Measurements from ENCODE around the gene MUC6. TPM values are rescaled to one million over a fixed set of nuclear protein-coding genes. Genes with fewer than 3 reads are reported as not detected.

Gene MUC6
- total RNA-seq, 5 donors from 2014 or later (not counting 1 experiment from before 2014, with no cell fraction given) = 0.09 to 0.30 (median 0.23) TPM; not detected in 2

GRCh38 chr11:995044-995751 lies 41.3 kb downstream of the MUC6 start:
- H3K4me1 ChIP-seq (ENCODE audit: control insufficient read depth in 1 of 2, extremely low read depth in 1 of 2, insufficient read depth in 2 of 2, low read length in 2 of 2) = peaks cover 0 to 6% of the 10 kb centered on the region in 2 experiments
- Mint-ChIP-seq H3K4me1 (peaks cover 11 to 15% (median 11%) of the 10 kb centered on the region in 3 donors), H3K27ac (peak overlapping the region; percentile 37 to 40), H3K36me3 (peaks cover 21% of the 10 kb centered on the region), H3K4me3 (no peak overlapping the region), H3K9me3 (no peaks in the 10 kb centered on the region), H3K27me3 (no peaks in the 10 kb centered on the region)
- POLR2A ChIA-PET = no interaction called here
- no peak for DNase-seq
- CTCF ChIA-PET = no interaction called here
- H3K27ac ChIP-seq (ENCODE audit: low read length) = no peak overlapping the region
- H3K36me3 ChIP-seq (ENCODE audit: control insufficient read depth in 2 of 2, extremely low read depth in 1 of 2, insufficient read depth in 1 of 2, low read length in 1 of 2) = peaks cover 18 to 47% of the 10 kb centered on the region in 2 donors
- no peak overlapping the region for H3K4me3 ChIP-seq (ENCODE audit: control insufficient read depth in 1 of 2, extremely low read depth in 1 of 2, low read length in 1 of 2)
- 77% methylated on average over 8 of the region's 16 CpGs for WGBS (ENCODE audit: insufficient coverage)
- no peak for ATAC-seq (replicated peaks in 1 of 4)
- H3K27me3 ChIP-seq (replicated peaks in 1 of 2; ENCODE audit: control insufficient read depth in 2 of 2, extremely low read depth in 1 of 2, insufficient read depth in 2 of 2, low read length in 1 of 2) = no peaks in the 10 kb centered on the region
- no peaks in the 10 kb centered on the region for H3K9me3 ChIP-seq

DNA sequence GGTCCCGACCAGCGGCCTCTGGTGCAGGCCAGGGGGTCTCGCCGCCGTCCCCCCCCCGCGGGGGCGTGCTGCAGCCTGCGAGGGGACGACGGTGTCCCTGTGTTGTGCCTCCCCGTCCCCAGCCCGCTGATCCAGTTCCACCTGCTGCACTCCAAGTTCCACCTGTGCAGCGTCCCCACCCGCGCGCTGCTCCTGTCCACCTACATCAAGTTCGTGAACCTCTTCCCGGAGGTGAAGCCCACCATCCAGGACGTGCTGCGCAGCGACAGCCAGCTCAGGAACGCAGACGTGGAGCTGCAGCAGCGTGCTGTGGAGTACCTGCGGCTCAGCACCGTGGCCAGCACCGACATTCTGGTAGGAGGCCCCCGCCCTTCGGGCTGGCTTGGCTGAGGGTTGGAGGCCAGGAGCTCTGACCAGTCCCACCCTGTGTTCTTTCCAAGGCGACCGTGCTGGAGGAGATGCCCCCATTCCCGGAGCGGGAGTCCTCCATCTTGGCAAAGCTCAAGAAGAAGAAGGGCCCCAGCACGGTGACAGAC lies 42.8 kb downstream of the MUC6 start:
- Histone ChIP-seq H3K9me3 (no peaks in the 10 kb centered on the region), H3K4me3 (ENCODE audit: control insufficient read depth in 1 of 2, extremely low read depth in 1 of 2, low read length in 1 of 2) (no peak overlapping the region), H3K27ac (ENCODE audit: low read length) (no peak overlapping the region), H3K4me1 (ENCODE audit: control insufficient read depth in 1 of 2, extremely low read depth in 1 of 2, insufficient read depth in 2 of 2, low read length in 2 of 2) (peaks cover 0 to 6% of the 10 kb centered on the region in 2 experiments), H3K27me3 (replicated peaks in 1 of 2; ENCODE audit: control insufficient read depth in 2 of 2, extremely low read depth in 1 of 2, insufficient read depth in 2 of 2, low read length in 1 of 2) (no peaks in the 10 kb centered on the region), H3K36me3 (ENCODE audit: control insufficient read depth in 2 of 2, extremely low read depth in 1 of 2, insufficient read depth in 1 of 2, low read length in 1 of 2) (peaks cover 27 to 61% of the 10 kb centered on the region in 2 donors)
- ChIA-PET POLR2A (no interaction called here), CTCF (no interaction called here)
- DNase-seq (no peak), ATAC-seq (replicated peaks in 1 of 4) (no peak)
- 96% methylated on average over 34 of the region's 35 CpGs for WGBS (ENCODE audit: insufficient coverage)
- no peak overlapping the region for H3K27ac Mint-ChIP-seq
- no peaks in the 10 kb centered on the region for H3K9me3 Mint-ChIP-seq
- peaks cover 11 to 15% (median 11%) of the 10 kb centered on the region in 3 donors for H3K4me1 Mint-ChIP-seq
- H3K27me3 Mint-ChIP-seq = no peaks in the 10 kb centered on the region
- H3K36me3 Mint-ChIP-seq = peaks cover 31% of the 10 kb centered on the region
- no peak overlapping the region for H3K4me3 Mint-ChIP-seq

- no peak overlapping the region for H3K4me3 Mint-ChIP-seq
Observed at GRCh38 chr11:992577-992976, 43.9 kb downstream of the MUC6 start.

DNA sequence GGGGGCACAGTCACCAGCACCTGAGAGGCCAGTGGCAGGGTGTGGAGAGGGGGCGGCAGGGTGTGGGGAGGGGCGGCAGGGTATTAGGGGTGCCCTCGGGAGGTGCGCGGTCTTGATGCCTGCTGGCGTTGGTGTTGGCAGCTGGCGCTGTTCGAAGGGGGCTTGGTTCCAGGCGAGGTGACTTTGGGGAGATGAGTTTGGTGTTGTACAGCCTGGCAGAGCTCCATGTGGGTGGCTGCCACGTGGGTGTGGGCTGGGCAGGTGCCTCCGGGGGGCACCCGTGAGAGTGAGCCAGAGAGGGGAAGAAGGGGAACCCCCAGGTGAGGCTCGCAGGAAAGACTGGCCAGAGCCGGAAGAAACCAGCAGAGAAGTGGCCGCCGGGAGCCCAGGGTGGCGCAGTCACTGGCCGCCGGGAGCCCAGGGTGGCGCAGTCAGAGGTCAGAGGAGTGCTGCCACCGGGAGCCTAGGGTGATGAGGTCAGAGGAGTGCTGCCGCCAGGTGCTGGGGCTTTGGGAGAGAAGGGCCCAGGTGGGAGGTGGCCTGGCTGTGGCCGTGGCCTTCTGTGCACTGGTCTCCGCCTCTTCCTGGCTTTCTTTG lies 44.7 kb downstream of the MUC6 start:
- no peak overlapping the region for H3K27ac Mint-ChIP-seq
- no peaks in the 10 kb centered on the region for H3K9me3 Mint-ChIP-seq
- peaks cover 11 to 14% (median 11%) of the 10 kb centered on the region in 3 donors for H3K4me1 Mint-ChIP-seq
- POLR2A ChIA-PET = no interaction called here
- ATAC-seq (replicated peaks in 1 of 4) (no peak), DNase-seq (no peak)
- Histone ChIP-seq H3K4me1 (ENCODE audit: control insufficient read depth in 1 of 2, extremely low read depth in 1 of 2, insufficient read depth in 2 of 2, low read length in 2 of 2) (peaks cover 0 to 6% of the 10 kb centered on the region in 2 experiments), H3K36me3 (ENCODE audit: control insufficient read depth in 2 of 2, extremely low read depth in 1 of 2, insufficient read depth in 1 of 2, low read length in 1 of 2) (peaks cover 34 to 74% of the 10 kb centered on the region in 2 donors), H3K9me3 (no peaks in the 10 kb centered on the region), H3K27ac (ENCODE audit: low read length) (no peak overlapping the region), H3K27me3 (replicated peaks in 1 of 2; ENCODE audit: control insufficient read depth in 2 of 2, extremely low read depth in 1 of 2, insufficient read depth in 2 of 2, low read length in 1 of 2) (no peaks in the 10 kb centered on the region), H3K4me3 (ENCODE audit: control insufficient read depth in 1 of 2, extremely low read depth in 1 of 2, low read length in 1 of 2) (no peak overlapping the region)
- 84% methylated on average over 24 of the region's 24 CpGs for WGBS (ENCODE audit: insufficient coverage)
- H3K36me3 Mint-ChIP-seq = peaks cover 36% of the 10 kb centered on the region
- CTCF ChIA-PET = no interaction called here
- H3K27me3 Mint-ChIP-seq = no peaks in the 10 kb centered on the region
- no peak overlapping the region for H3K4me3 Mint-ChIP-seq

More at GRCh38 chr11:992577-992976, 43.9 kb downstream of the MUC6 start:
- DNase-seq (no peak), ATAC-seq (replicated peaks in 1 of 4) (no peak)
- Mint-ChIP-seq H3K27ac (no peak overlapping the region), H3K4me1 (peaks cover 11 to 15% (median 11%) of the 10 kb centered on the region in 3 donors), H3K36me3 (peaks cover 36% of the 10 kb centered on the region), H3K9me3 (no peaks in the 10 kb centered on the region), H3K27me3 (no peaks in the 10 kb centered on the region)
- 97% methylated on average over 10 of the region's 16 CpGs for WGBS (ENCODE audit: insufficient coverage)
- POLR2A ChIA-PET = no interaction called here
- Histone ChIP-seq H3K4me3 (ENCODE audit: control insufficient read depth in 1 of 2, extremely low read depth in 1 of 2, low read length in 1 of 2) (no peak overlapping the region), H3K27ac (ENCODE audit: low read length) (no peak overlapping the region), H3K36me3 (ENCODE audit: control insufficient read depth in 2 of 2, extremely low read depth in 1 of 2, insufficient read depth in 1 of 2, low read length in 1 of 2) (peaks cover 30 to 69% of the 10 kb centered on the region in 2 donors), H3K9me3 (no peaks in the 10 kb centered on the region), H3K4me1 (ENCODE audit: control insufficient read depth in 1 of 2, extremely low read depth in 1 of 2, insufficient read depth in 2 of 2, low read length in 2 of 2) (peaks cover 0 to 6% of the 10 kb centered on the region in 2 experiments), H3K27me3 (replicated peaks in 1 of 2; ENCODE audit: control insufficient read depth in 2 of 2, extremely low read depth in 1 of 2, insufficient read depth in 2 of 2, low read length in 1 of 2) (no peaks in the 10 kb centered on the region)
- CTCF ChIA-PET = no interaction called here

- H3K9me3 ChIP-seq = no peaks in the 10 kb centered on the region
- no peaks in the 10 kb centered on the region for H3K27me3 ChIP-seq (replicated peaks in 1 of 2; ENCODE audit: control insufficient read depth in 2 of 2, extremely low read depth in 1 of 2, insufficient read depth in 2 of 2, low read length in 1 of 2)
- H3K4me1 ChIP-seq (ENCODE audit: control insufficient read depth in 1 of 2, extremely low read depth in 1 of 2, insufficient read depth in 2 of 2, low read length in 2 of 2) = peaks cover 0 to 6% of the 10 kb centered on the region in 2 experiments
- no peak overlapping the region for H3K4me3 ChIP-seq (ENCODE audit: control insufficient read depth in 1 of 2, extremely low read depth in 1 of 2, low read length in 1 of 2)
- WGBS (ENCODE audit: insufficient coverage) = 89% methylated on average over 12 of the region's 12 CpGs
- Mint-ChIP-seq H3K27me3 (no peaks in the 10 kb centered on the region), H3K4me1 (peaks cover 5 to 11% (median 8%) of the 10 kb centered on the region in 3 donors), H3K36me3 (peaks cover 33% of the 10 kb centered on the region), H3K4me3 (no peak overlapping the region), H3K9me3 (no peaks in the 10 kb centered on the region), H3K27ac (no peak overlapping the region)
- peaks cover 41 to 76% of the 10 kb centered on the region in 2 donors for H3K36me3 ChIP-seq (ENCODE audit: control insufficient read depth in 2 of 2, extremely low read depth in 1 of 2, insufficient read depth in 1 of 2, low read length in 1 of 2)
- ATAC-seq (replicated peaks in 1 of 4) (no peak), DNase-seq (no peak)
- H3K27ac ChIP-seq (ENCODE audit: low read length) = no peak overlapping the region
- POLR2A ChIA-PET = no interaction called here
- CTCF ChIA-PET = no interaction called here
Observed at GRCh38 chr11:991034-991433, 45.5 kb downstream of the MUC6 start.

DNA sequence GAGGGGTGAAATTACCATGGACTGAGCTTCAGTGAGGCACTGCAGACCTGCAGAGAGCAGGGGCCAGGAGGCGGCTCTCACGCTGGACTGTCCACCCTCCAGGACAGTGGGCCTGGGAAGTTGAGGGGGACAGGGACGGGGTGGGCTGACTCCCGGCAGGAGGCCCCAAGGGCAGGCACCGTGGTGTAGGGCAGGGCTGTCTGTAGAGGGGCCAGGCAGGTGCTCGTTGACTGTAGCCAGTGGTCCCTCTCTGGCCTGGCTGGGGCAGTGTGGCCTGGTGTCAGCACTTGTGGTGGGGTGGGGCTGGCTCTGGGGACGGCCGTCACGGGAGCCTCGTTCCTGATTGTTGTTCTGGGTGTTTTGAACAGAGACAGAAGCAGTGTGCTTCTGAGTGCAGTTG lies 46.4 kb downstream of the MUC6 start:
- peaks cover 29% of the 10 kb centered on the region for H3K36me3 Mint-ChIP-seq
- H3K36me3 ChIP-seq (ENCODE audit: control insufficient read depth in 2 of 2, extremely low read depth in 1 of 2, insufficient read depth in 1 of 2, low read length in 1 of 2) = peaks cover 48 to 77% of the 10 kb centered on the region in 2 donors
- no peak for ATAC-seq (replicated peaks in 1 of 4)
- H3K4me1 Mint-ChIP-seq = peaks cover 0 to 6% (median 4%) of the 10 kb centered on the region in 3 donors
- no peaks in the 10 kb centered on the region for H3K9me3 Mint-ChIP-seq
- CTCF ChIA-PET = no interaction called here
- H3K27me3 ChIP-seq (replicated peaks in 1 of 2; ENCODE audit: control insufficient read depth in 2 of 2, extremely low read depth in 1 of 2, insufficient read depth in 2 of 2, low read length in 1 of 2) = no peaks in the 10 kb centered on the region
- WGBS (ENCODE audit: insufficient coverage) = 92% methylated on average over 7 of the region's 10 CpGs
- DNase-seq = no peak
- no peaks in the 10 kb centered on the region for H3K9me3 ChIP-seq
- POLR2A ChIA-PET = interaction anchor here in 1 of 2 donors (0.6 kb wide), 1 partner anchor 10 kb away, joined by 3 read pairs; no protein-coding TSS in a partner anchor
- peaks cover 0 to 2% of the 10 kb centered on the region in 2 experiments for H3K4me1 ChIP-seq (ENCODE audit: control insufficient read depth in 1 of 2, extremely low read depth in 1 of 2, insufficient read depth in 2 of 2, low read length in 2 of 2)
- H3K27ac ChIP-seq (ENCODE audit: low read length) = no peak overlapping the region
- no peak overlapping the region for H3K4me3 ChIP-seq (ENCODE audit: control insufficient read depth in 1 of 2, extremely low read depth in 1 of 2, low read length in 1 of 2)
- H3K4me3 Mint-ChIP-seq = no peak overlapping the region
- no peak overlapping the region for H3K27ac Mint-ChIP-seq
- H3K27me3 Mint-ChIP-seq = no peaks in the 10 kb centered on the region
